Glutamatergic neuron (in vitro differentiated cells): ENCODE data around the gene IRGC. TPM values are rescaled to one million over a fixed set of nuclear protein-coding genes. Genes with fewer than 3 reads are reported as not detected.

ENCODE experiments used
- DNase-seq: peaks from one replicate; pipeline ENCODE4 v3.0.0; 2022
- H3K27ac Mint-ChIP-seq: one replicate; pipeline ENCODE4 v1.8.0; 2020; ENCODE audit warnings: mild to moderate bottlenecking, mixed read lengths, inconsistent platforms; ENCODE audit not compliant: unreplicated experiment
- H3K27me3 Mint-ChIP-seq: one replicate; pipeline ENCODE4 v1.8.0; 2020; ENCODE audit warnings: mild to moderate bottlenecking, moderate library complexity, mixed read lengths, inconsistent platforms; ENCODE audit not compliant: unreplicated experiment
- H3K36me3 Mint-ChIP-seq: one replicate; pipeline ENCODE4 v1.8.0; 2020; ENCODE audit warnings: mild to moderate bottlenecking, mixed read lengths, inconsistent platforms; ENCODE audit not compliant: unreplicated experiment
- H3K4me1 Mint-ChIP-seq: one replicate; pipeline ENCODE4 v1.8.0; 2020; ENCODE audit warnings: mild to moderate bottlenecking, low read depth, mixed read lengths, inconsistent platforms; ENCODE audit not compliant: unreplicated experiment
- H3K4me3 Mint-ChIP-seq: one replicate; pipeline ENCODE4 v1.8.0; 2020; ENCODE audit warnings: mild to moderate bottlenecking, mixed read lengths, inconsistent platforms; ENCODE audit not compliant: unreplicated experiment
- H3K9me3 Mint-ChIP-seq: one replicate; pipeline ENCODE4 v1.8.0; 2020; ENCODE audit warnings: mild to moderate bottlenecking, moderate library complexity, mixed read lengths, inconsistent platforms; ENCODE audit not compliant: unreplicated experiment
- total RNA-seq: library from RNA; stranded (reverse); fragmentation: NEBNext Ultra II Directional; extraction: Animal tissue kit (Norgen Biotek cat#: 25700); gene quantifications from one replicate; pipeline ENCODE4 v1.2.1, GENCODE V29; 2021; ENCODE audit not compliant: unreplicated experiment
- TF ChIP-seq, protein P1 (sequence below): fragments of 200-600 bp; sonication (generic); IDR thresholded peaks from one replicate; pipeline ENCODE4 v1.5.0; 2021; ENCODE audit not compliant: partially characterized antibody, unreplicated experiment

Gene IRGC
- total RNA-seq, 1 donor from 2014 or later = not detected

- Mint-ChIP-seq H3K4me1 (no peaks in the 10 kb centered on the region), H3K36me3 (peaks cover 8% of the 10 kb centered on the region), H3K27me3 (peaks cover 10% of the 10 kb centered on the region), H3K27ac (no peak overlapping the region), H3K4me3 (no peak overlapping the region), H3K9me3 (peaks cover 3% of the 10 kb centered on the region)
- DNase-seq = no peak
- TF ChIP-seq, protein P1, sequence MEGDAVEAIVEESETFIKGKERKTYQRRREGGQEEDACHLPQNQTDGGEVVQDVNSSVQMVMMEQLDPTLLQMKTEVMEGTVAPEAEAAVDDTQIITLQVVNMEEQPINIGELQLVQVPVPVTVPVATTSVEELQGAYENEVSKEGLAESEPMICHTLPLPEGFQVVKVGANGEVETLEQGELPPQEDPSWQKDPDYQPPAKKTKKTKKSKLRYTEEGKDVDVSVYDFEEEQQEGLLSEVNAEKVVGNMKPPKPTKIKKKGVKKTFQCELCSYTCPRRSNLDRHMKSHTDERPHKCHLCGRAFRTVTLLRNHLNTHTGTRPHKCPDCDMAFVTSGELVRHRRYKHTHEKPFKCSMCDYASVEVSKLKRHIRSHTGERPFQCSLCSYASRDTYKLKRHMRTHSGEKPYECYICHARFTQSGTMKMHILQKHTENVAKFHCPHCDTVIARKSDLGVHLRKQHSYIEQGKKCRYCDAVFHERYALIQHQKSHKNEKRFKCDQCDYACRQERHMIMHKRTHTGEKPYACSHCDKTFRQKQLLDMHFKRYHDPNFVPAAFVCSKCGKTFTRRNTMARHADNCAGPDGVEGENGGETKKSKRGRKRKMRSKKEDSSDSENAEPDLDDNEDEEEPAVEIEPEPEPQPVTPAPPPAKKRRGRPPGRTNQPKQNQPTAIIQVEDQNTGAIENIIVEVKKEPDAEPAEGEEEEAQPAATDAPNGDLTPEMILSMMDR = no peak
Measured at GRCh38 chr19:43747557-43748204, 31.8 kb downstream of the IRGC start.

- TF ChIP-seq, protein P1 = no peak
- no peak overlapping the region for H3K27ac Mint-ChIP-seq
- peaks cover 8% of the 10 kb centered on the region for H3K36me3 Mint-ChIP-seq
- no peaks in the 10 kb centered on the region for H3K4me1 Mint-ChIP-seq
- H3K4me3 Mint-ChIP-seq = no peak overlapping the region
- no peak for DNase-seq
- peaks cover 10% of the 10 kb centered on the region for H3K27me3 Mint-ChIP-seq
- H3K9me3 Mint-ChIP-seq = peaks cover 3% of the 10 kb centered on the region
Measured at GRCh38 chr19:43748205-43748594, 32.3 kb downstream of the IRGC start.

DNA sequence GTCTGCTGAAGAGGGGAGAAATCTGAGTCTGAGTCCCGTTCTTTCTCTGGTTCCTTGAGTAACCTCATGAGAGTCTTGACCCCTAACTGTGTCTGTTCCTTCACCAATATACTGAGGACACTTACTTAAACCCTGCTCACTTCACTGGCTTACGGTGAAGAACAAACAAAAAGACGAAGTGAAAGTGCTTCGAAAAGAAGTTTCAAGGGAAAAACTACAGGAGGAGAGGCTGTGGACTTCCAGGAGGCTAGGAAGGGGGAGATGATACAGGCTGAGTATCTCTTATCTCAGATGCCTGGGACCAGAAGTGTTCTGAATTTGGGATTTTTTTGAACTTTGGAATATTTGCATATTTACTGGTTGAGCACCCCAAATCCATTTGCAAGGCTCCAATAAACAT, 32.8 kb downstream of the IRGC start:
- TF ChIP-seq, protein P1 = no peak
- Mint-ChIP-seq H3K27ac (no peak overlapping the region), H3K27me3 (peaks cover 10% of the 10 kb centered on the region), H3K4me3 (no peak overlapping the region), H3K36me3 (peaks cover 8% of the 10 kb centered on the region), H3K9me3 (peaks cover 3% of the 10 kb centered on the region), H3K4me1 (no peaks in the 10 kb centered on the region)
- DNase-seq = no peak

- Mint-ChIP-seq H3K9me3 (peaks cover 3% of the 10 kb centered on the region), H3K4me3 (no peak overlapping the region), H3K36me3 (peaks cover 4% of the 10 kb centered on the region), H3K27ac (no peak overlapping the region), H3K27me3 (peaks cover 10% of the 10 kb centered on the region), H3K4me1 (peaks cover 2% of the 10 kb centered on the region)
- DNase-seq = no peak
- TF ChIP-seq, protein P1 = no peak
Measured at GRCh38 chr19:43749152-43749551, 33.3 kb downstream of the IRGC start.

DNA sequence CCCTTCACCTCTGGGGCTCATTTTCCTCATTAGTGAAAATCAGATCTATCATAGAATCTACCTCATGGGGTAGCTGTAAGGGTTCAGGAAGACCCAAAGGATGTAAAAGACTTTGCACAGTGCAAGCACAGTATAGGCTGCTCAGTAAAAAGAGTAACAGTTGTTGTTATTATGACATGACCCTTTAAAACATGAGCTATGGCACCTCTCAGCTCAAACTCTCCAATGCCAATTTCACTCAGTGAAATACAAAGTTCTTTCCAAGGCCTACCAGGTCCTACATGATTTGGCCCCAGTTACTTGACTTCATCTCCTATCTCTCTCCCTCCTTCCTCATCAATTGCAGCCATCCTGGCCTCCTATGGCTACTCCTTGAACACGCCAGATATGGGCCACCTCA, 34.0 kb downstream of the IRGC start:
- DNase-seq = no peak
- Mint-ChIP-seq H3K36me3 (peaks cover 4% of the 10 kb centered on the region), H3K27me3 (peaks cover 14% of the 10 kb centered on the region), H3K4me1 (peaks cover 2% of the 10 kb centered on the region), H3K27ac (no peak overlapping the region), H3K4me3 (no peak overlapping the region), H3K9me3 (peaks cover 5% of the 10 kb centered on the region)
- TF ChIP-seq, protein P1 = no peak
